GM06990 (cell line): Measurements from ENCODE around the gene LRMDA.

Experiments
- DNase-seq: peaks from one replicate; pipeline ENCODE4 v3.0.0-alpha.2; 2011; ENCODE audit not compliant: insufficient read length; ENCODE audit errors: extremely low read depth
- H3K27me3 ChIP-seq: replicated peaks from 2 replicates; pipeline ENCODE4 v1.6.0; 2011; ENCODE audit warnings: low read length; ENCODE audit not compliant: control insufficient read depth, insufficient read depth
- H3K36me3 ChIP-seq: 2 replicates; pipeline ENCODE4 v1.5.1; 2011; ENCODE audit warnings: low read length; ENCODE audit not compliant: control insufficient read depth, insufficient read depth
- H3K4me3 ChIP-seq: replicated peaks from 2 replicates; pipeline ENCODE4 v1.5.1; 2011; ENCODE audit warnings: low read depth, mild to moderate bottlenecking, control low read depth, low read length
- CTCF ChIP-seq: IDR thresholded peaks from 2 replicates; pipeline ENCODE4 v1.5.1; 2011; ENCODE audit warnings: low read length, control low read depth, mild to moderate bottlenecking, inconsistent platforms; ENCODE audit not compliant: insufficient read depth, poor library complexity, severe bottlenecking

Gene LRMDA

GRCh38 chr10:76032700-76033039 is 601.2 kb downstream of the LRMDA start:
- H3K4me3 ChIP-seq = no peak overlapping the region
- no peaks in the 10 kb centered on the region for H3K27me3 ChIP-seq
- DNase-seq = no peak
- H3K36me3 ChIP-seq = no peaks in the 10 kb centered on the region
- no peak for TF ChIP-seq CTCF

- no peak for TF ChIP-seq CTCF
- Histone ChIP-seq H3K27me3 (no peaks in the 10 kb centered on the region), H3K36me3 (no peaks in the 10 kb centered on the region), H3K4me3 (no peak overlapping the region)
- DNase-seq = no peak
Measured at GRCh38 chr10:76033457-76034196, 602.2 kb downstream of the LRMDA start.

GRCh38 chr10:76034353-76035205 is 603.2 kb downstream of the LRMDA start:
- no peak overlapping the region for H3K4me3 ChIP-seq
- DNase-seq = no peak
- H3K36me3 ChIP-seq = no peaks in the 10 kb centered on the region
- H3K27me3 ChIP-seq = no peaks in the 10 kb centered on the region
- TF ChIP-seq CTCF = no peak

GRCh38 chr10:76035206-76036110 is 604.0 kb downstream of the LRMDA start:
- H3K4me3 ChIP-seq = no peak overlapping the region
- H3K27me3 ChIP-seq = no peaks in the 10 kb centered on the region
- DNase-seq = no peak
- H3K36me3 ChIP-seq = no peaks in the 10 kb centered on the region
- TF ChIP-seq CTCF = no peak

GRCh38 chr10:76036111-76036940 is 604.9 kb downstream of the LRMDA start:
- DNase-seq = peak; percentile 22
- Histone ChIP-seq H3K36me3 (no peaks in the 10 kb centered on the region), H3K4me3 (no peak overlapping the region), H3K27me3 (no peaks in the 10 kb centered on the region)
- peak; percentile 95 for TF ChIP-seq CTCF
